HAP-1 (cell line): ENCODE results near the gene RPA3.

Source experiments
- DNase-seq, 2 experiments: peaks; one replicate each; pipeline ENCODE4 v3.0.0-alpha.2; 2016 to 2020; ENCODE audit warnings: low spot score in 2 of 2
- H3K27me3 ChIP-seq: fragments of 250-450 bp; sonication (Bioruptor Pico); 2 replicates; pipeline ENCODE4 v1.5.1; 2020; ENCODE audit warnings: low read depth, mild to moderate bottlenecking, moderate library complexity
- H3K36me3 ChIP-seq: fragments of 250-450 bp; sonication (Bioruptor Pico); replicated peaks from 2 replicates; pipeline ENCODE4 v1.5.1; 2020; ENCODE audit warnings: mild to moderate bottlenecking
- H3K4me1 ChIP-seq: fragments of 250-450 bp; sonication (Bioruptor Pico); 2 replicates; pipeline ENCODE4 v1.5.1; 2020; ENCODE audit warnings: mild to moderate bottlenecking
- H3K4me3 ChIP-seq: fragments of 250-450 bp; sonication (Bioruptor Pico); 2 replicates; pipeline ENCODE4 v1.5.1; 2020; ENCODE audit warnings: mild to moderate bottlenecking, moderate library complexity
- H3K9me3 ChIP-seq: fragments of 250-450 bp; sonication (Bioruptor Pico); 2 replicates; pipeline ENCODE4 v1.5.1; 2020; ENCODE audit warnings: mild to moderate bottlenecking, moderate library complexity
- in situ Hi-C: fragments of 300-500 bp; cut with MboI; formaldehyde crosslinking; loops from 3 replicates; pipeline ENCODE4 v1.14.3; 2020; ENCODE audit warnings: low sequenced_read_pairs, inconsistent platforms, mixed read lengths

RPA3 gene

GRCh38 chr7:7651479-7651878, 66.9 kb downstream of the RPA3 start:
- Histone ChIP-seq H3K4me1 (no peaks in the 10 kb centered on the region), H3K9me3 (no peaks in the 10 kb centered on the region), H3K36me3 (no peaks in the 10 kb centered on the region), H3K4me3 (no peak overlapping the region), H3K27me3 (no peaks in the 10 kb centered on the region)
- DNase-seq = no peak
- in situ Hi-C loops = loop anchor here (25.0 kb wide), 1 partner anchor 561 kb away; no protein-coding TSS in a partner anchor

DNA sequence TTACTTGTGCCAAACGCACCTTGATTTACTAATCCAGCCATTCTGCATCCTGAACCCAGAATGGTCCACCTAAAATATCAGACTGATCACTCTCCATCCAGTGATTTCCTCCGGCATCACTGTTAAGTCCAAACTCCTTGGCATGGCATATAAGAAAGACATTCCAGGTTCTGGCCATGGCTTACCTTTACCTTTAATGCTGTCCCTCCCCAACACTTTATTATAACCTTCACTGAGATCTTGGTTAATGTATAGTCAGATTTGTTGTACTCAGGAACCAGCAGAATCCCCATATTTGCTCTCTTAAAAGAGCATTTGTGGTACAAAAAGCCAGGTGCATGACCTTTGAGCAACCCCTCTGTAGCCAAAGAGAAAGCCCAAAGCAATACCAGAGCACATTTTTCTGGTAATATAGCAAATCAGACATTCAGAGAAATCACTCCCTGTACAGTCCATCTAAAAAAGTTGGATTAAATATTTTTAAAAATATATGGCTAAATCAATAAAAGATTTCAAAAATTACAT, 67.7 kb downstream of the RPA3 start:
- no peaks in the 10 kb centered on the region for H3K9me3 ChIP-seq
- no peak overlapping the region for H3K4me3 ChIP-seq
- H3K27me3 ChIP-seq = no peaks in the 10 kb centered on the region
- no peak for DNase-seq
- H3K4me1 ChIP-seq = no peaks in the 10 kb centered on the region
- H3K36me3 ChIP-seq = no peaks in the 10 kb centered on the region
- in situ Hi-C loops = loop anchor here (25.0 kb wide), 1 partner anchor 562 kb away; no protein-coding TSS in a partner anchor

DNA sequence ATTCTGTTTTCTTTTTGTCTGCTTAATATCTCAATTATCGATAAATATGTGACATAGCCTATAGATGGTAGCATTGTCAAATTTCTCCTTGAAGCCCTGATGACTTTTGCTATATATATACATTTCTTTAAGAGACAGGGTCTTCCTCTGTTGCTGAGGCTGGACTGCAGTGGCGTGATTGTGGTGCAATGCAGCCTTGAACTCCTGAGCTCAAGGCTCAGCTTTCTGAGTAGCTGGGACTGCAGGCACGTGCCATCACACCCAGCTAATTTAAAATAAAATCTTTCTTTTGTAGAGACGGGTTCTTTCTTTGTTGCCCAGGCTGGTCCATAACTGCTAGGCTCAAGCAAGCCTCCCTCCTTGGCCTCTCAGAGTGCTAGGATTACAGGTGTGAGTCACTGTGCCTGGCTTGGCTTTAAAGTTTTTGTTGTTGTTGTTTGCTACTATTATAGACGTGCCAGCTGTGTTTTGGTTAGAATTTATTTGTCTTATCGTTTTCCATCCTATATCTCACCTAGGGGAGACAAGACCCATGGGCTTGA, 70.8 kb downstream of the RPA3 start:
- in situ Hi-C loops = no loop called here
- H3K9me3 ChIP-seq = no peaks in the 10 kb centered on the region
- H3K36me3 ChIP-seq = peaks cover 2% of the 10 kb centered on the region; the same call in 1 of the 2 replicates
- H3K4me1 ChIP-seq = peaks cover 2% of the 10 kb centered on the region
- no peak overlapping the region for H3K4me3 ChIP-seq
- DNase-seq = no peak
- no peaks in the 10 kb centered on the region for H3K27me3 ChIP-seq

DNA sequence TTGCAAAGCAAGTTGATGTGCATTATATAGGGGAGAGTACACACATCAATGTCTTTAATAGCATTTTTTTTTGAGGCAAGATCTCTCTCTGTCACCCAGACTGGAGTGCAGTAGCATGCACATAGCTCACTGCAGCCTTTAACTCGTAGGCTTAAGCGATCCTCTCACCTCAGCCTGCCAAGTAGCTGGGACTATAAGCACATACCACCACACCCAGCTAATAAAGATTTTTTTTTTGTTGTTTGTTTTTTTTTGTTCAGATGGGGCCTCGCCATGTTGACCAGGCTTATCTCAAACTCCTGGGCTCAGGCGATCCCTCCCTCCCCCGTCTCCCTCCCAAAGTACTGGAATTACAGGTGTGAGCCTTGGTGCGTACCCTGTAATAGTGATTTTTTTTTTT, 76.3 kb downstream of the RPA3 start:
- Histone ChIP-seq H3K9me3 (no peaks in the 10 kb centered on the region), H3K27me3 (no peaks in the 10 kb centered on the region), H3K36me3 (peaks cover 8% of the 10 kb centered on the region), H3K4me1 (peaks cover 16% of the 10 kb centered on the region), H3K4me3 (peak overlapping the region; percentile 74)
- DNase-seq = peak; percentile 59 to 65
- in situ Hi-C loops = no loop called here

- H3K9me3 ChIP-seq = no peaks in the 10 kb centered on the region
- H3K27me3 ChIP-seq = no peaks in the 10 kb centered on the region
- H3K4me3 ChIP-seq = peak overlapping the region; percentile 74
- peaks cover 17% of the 10 kb centered on the region for H3K36me3 ChIP-seq
- in situ Hi-C loops = no loop called here
- peaks cover 16% of the 10 kb centered on the region for H3K4me1 ChIP-seq
- DNase-seq = peak; percentile 32 to 34
Measured at GRCh38 chr7:7641129-7641663, 77.2 kb downstream of the RPA3 start.

DNA sequence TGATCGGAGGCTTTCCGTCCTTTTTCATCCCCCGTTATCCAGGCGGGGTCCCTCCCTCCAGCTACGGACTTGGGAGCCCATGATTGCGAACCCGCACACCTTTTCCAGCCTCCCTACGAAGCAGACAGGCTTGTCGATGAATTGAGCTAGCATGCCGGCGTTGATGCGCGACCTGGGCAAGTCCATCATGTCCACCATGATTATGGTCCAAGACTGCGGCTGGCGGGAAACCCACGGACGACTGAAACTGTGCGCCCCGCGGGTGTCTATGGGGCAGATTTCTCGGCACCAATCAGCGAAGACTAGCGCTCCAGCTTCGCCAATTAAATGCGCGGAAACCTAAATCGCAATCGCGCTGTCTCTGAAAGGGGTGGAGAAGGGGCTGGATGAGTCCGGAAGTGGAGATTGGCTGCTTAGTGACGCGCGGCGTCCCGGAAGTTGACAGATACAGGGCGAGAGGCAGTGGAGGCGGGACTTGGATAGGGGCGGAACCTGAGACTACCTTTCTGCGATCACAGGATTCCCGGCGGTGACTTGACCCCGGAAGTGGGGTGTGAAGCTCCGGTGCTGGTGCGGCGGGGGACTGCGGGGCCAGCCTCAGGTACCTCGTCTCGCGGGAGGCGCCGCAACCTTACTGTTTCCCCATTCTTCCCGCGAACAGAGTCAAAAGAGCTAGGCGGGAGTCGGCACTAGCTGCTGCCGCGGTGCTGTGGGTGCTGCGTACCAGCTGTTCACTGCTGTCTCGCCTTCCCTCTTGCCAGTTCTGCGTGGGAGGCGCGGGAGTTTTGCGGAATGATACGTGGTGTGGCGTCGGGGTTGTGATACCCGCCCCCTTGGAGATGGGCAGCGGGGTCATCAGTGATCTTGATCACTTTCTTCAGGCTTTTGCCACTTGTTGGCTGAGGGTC, 77.9 kb downstream of the RPA3 start, which contains the start of gene UMAD1:
UMAD1 (plus strand) TSS at position 532 of the 908 bp plus-strand sequence. CDS start 32,620 bp downstream, outside the sequence.
- Histone ChIP-seq H3K36me3 (peaks cover 19% of the 10 kb centered on the region), H3K4me1 (peaks cover 16% of the 10 kb centered on the region), H3K4me3 (peak within 1 kb of the TSS; percentile 74), H3K9me3 (no peaks in the 10 kb centered on the region), H3K27me3 (no peaks in the 10 kb centered on the region)
- DNase-seq = peak; percentile 99
- in situ Hi-C loops = no loop called here

- in situ Hi-C loops = no loop called here
- H3K9me3 ChIP-seq = no peaks in the 10 kb centered on the region
- H3K27me3 ChIP-seq = no peaks in the 10 kb centered on the region
- peak in 1 of 2 experiments; percentile 35 for DNase-seq
- peak overlapping the region; percentile 74 for H3K4me3 ChIP-seq
- peaks cover 16% of the 10 kb centered on the region for H3K4me1 ChIP-seq
- H3K36me3 ChIP-seq = peaks cover 25% of the 10 kb centered on the region
Measured at GRCh38 chr7:7639847-7640220, 78.6 kb downstream of the RPA3 start.

DNA sequence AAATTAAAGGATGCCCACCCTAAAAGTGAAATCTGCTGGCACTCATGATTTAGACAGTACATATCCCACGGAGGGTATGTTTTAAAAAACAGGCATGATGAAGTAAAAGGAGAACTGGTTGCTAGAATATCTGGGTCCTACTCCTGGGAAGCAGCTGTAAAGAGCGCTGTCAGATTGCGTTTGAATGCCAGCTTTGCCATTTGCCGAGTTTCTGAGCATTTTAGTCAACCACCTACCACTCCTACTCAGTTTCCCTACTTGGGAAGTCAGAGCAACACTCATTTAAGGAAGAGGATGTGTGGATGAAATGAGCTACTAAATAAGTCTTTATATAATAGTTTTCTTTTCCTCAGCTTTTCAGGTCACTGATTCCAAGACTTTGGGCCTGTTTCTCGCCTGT, 79.0 kb downstream of the RPA3 start:
- Histone ChIP-seq H3K4me1 (peaks cover 16% of the 10 kb centered on the region), H3K36me3 (peaks cover 23% of the 10 kb centered on the region), H3K27me3 (no peaks in the 10 kb centered on the region), H3K4me3 (peak overlapping the region; percentile 74), H3K9me3 (no peaks in the 10 kb centered on the region)
- DNase-seq = no peak
- in situ Hi-C loops = no loop called here

DNA sequence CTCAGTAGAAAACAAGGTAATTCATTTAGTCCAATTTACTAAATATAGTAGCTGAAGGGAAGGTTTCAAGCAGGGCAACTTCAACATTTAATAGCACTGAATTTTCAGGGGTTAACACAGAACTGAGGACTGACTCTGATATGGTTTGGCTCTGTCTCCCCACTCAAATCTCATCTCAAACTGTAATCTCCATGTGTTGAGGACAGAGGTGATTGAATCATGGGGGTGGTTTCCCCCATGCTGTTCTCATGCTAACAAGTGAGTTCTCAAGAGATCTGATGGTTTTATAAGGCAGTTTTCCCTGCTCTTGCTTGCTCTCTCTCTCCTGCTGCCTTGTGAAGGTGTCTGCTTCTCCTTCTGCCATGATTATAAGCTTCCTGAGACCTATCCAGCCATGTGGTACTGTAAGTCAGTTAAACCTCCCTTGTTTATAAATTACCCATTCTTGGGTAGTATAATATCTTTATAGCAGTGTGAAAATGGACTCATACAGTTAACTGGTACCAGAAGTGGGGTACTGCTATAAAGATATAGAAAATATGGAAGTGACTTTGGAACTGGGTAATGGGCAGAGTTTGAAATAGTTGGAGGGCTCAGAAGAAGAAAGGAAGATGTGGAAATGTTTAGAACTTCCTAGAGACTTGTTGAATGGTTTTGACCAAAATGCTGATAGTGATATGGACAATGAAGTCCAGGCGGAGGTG, 87.6 kb downstream of the RPA3 start:
- no peaks in the 10 kb centered on the region; the same call in 1 of the 2 replicates for H3K9me3 ChIP-seq
- H3K36me3 ChIP-seq = peaks cover 6% of the 10 kb centered on the region
- no peaks in the 10 kb centered on the region for H3K27me3 ChIP-seq
- in situ Hi-C loops = no loop called here
- no peaks in the 10 kb centered on the region for H3K4me1 ChIP-seq
- H3K4me3 ChIP-seq = no peak overlapping the region
- no peak for DNase-seq

DNA sequence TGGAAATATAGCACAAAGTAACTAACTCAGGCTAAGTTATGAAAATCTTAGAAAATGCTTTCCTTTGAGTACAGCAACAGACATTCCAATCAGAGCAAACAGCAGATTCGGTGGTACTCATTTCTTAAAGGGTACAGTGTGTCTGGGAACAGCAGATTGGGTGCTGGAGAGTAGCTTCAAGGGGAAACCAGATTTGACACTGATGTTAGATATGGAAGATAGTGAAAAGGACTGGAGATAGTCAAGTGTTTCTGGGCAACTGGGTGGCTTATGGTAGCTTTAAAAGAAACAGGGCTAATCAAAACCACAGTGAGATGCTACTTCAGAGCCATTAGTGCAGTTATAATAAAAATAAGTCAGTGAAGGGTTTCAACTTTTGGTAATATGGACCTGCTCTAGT, 89.9 kb downstream of the RPA3 start:
- Histone ChIP-seq H3K36me3 (no peaks in the 10 kb centered on the region), H3K4me3 (no peak overlapping the region), H3K27me3 (no peaks in the 10 kb centered on the region), H3K9me3 (no peaks in the 10 kb centered on the region; the same call in 1 of the 2 replicates), H3K4me1 (peaks cover 3% of the 10 kb centered on the region)
- in situ Hi-C loops = no loop called here
- no peak for DNase-seq

DNA sequence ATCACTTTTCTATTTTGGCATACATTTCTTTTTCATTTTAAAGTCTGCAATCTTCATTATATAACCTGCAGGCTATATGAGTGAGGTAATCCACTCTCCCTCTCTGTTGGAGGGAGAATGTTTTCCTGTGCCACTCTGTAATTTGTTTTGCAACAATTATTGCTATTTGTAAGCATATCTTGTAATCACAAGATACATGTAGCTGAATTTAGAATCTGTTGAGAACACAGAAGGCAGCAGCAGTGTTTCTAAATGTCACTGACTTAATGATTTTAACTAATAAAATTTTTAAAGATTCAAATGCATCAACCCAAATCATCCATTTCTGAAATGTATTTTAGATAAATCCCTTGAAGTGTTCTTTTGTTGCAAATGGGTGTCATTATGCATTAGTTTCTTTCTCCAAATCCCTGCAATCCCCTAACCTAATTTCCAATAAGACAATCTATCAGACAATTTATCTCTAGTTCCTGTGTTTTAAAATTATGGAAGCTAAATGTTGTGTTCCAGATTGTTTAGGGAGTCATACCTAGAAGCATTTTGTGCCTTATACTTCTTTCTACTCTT, 97.7 kb downstream of the RPA3 start:
- no peaks in the 10 kb centered on the region for H3K9me3 ChIP-seq
- no peaks in the 10 kb centered on the region for H3K27me3 ChIP-seq
- in situ Hi-C loops = no loop called here
- no peak overlapping the region for H3K4me3 ChIP-seq
- no peaks in the 10 kb centered on the region for H3K36me3 ChIP-seq
- DNase-seq = no peak
- peaks cover 8% of the 10 kb centered on the region for H3K4me1 ChIP-seq

DNA sequence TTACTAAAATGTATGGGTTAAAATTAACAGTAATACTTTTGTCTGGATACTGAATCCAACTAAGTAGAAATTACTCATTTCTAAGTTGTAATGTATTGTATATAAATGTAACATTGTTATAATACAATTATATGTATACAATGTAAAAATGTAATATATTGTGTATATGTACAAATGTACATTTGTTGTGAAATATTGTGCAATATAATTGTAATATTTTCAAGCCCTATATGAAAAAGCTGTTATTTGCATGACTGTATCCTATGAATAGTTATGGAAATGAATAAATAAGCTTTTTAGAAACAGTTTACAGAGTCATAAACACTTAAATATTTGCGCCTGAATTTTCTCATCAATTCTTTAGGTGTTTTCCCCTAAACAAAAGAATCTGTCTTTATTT, 98.2 kb downstream of the RPA3 start:
- Histone ChIP-seq H3K9me3 (no peaks in the 10 kb centered on the region), H3K4me3 (no peak overlapping the region), H3K4me1 (peaks cover 8% of the 10 kb centered on the region), H3K36me3 (no peaks in the 10 kb centered on the region), H3K27me3 (no peaks in the 10 kb centered on the region)
- in situ Hi-C loops = no loop called here
- DNase-seq = no peak

- Histone ChIP-seq H3K27me3 (no peaks in the 10 kb centered on the region), H3K36me3 (no peaks in the 10 kb centered on the region), H3K4me3 (no peak overlapping the region), H3K9me3 (no peaks in the 10 kb centered on the region), H3K4me1 (peaks cover 4% of the 10 kb centered on the region)
- in situ Hi-C loops = no loop called here
- DNase-seq = no peak
Measured at GRCh38 chr7:7618410-7618809, 100.0 kb downstream of the RPA3 start.
